HG02678 (cell line): Measurements from ENCODE around the gene AHDC1.
"Not testable (repeated sequence)": the region's sequence is repeated elsewhere in the genome, so short reads cannot be mapped to it uniquely, and the experiment has no call there.

Experiments used
- ATAC-seq: cut with Tn5 transposase; IDR thresholded peaks from one replicate; pipeline ENCODE4 v1.9.1; 2021; ENCODE audit warnings: mild to moderate bottlenecking, moderate library complexity; ENCODE audit not compliant: unreplicated experiment

The AHDC1 gene

GRCh38 chr1:27519331-27520258 is 84.3 kb downstream of the AHDC1 start:
- ATAC-seq: no peak

- ATAC-seq: no peak
These were observed 85.1 kb downstream of the AHDC1 start for GRCh38 chr1:27518808-27519207.

GRCh38 chr1:27517907-27518718 is 85.8 kb downstream of the AHDC1 start:
- no peak for ATAC-seq

- ATAC-seq: no peak
These were observed 86.6 kb downstream of the AHDC1 start for GRCh38 chr1:27517301-27517700.

GRCh38 chr1:27515626-27516025 is 88.3 kb downstream of the AHDC1 start:
- ATAC-seq: no peak

GRCh38 chr1:27513958-27514357 is 90.0 kb downstream of the AHDC1 start:
- ATAC-seq: no peak

- ATAC-seq: no peak
These were observed 90.4 kb downstream of the AHDC1 start for GRCh38 chr1:27513528-27513927.

- no peak for ATAC-seq
These were observed 94.5 kb downstream of the AHDC1 start for GRCh38 chr1:27509127-27510080.

GRCh38 chr1:27507960-27508665 is 95.8 kb downstream of the AHDC1 start:
- no peak for ATAC-seq

- ATAC-seq: no peak
These were observed 97.2 kb downstream of the AHDC1 start for GRCh38 chr1:27506703-27507102.

GRCh38 chr1:27505420-27505680 is 98.6 kb downstream of the AHDC1 start:
- ATAC-seq: no peak

- no peak for ATAC-seq
These were observed 99.1 kb downstream of the AHDC1 start for GRCh38 chr1:27504588-27505419.

GRCh38 chr1:27503844-27504587 is 99.9 kb downstream of the AHDC1 start:
- ATAC-seq: no peak

- no peak for ATAC-seq
These were observed 100.9 kb downstream of the AHDC1 start for GRCh38 chr1:27503033-27503432.

GRCh38 chr1:27501159-27501558 is 102.8 kb downstream of the AHDC1 start:
- ATAC-seq: not testable (repeated sequence)

- ATAC-seq: no peak
These were observed 104.8 kb downstream of the AHDC1 start for GRCh38 chr1:27499142-27499541.

- no peak for ATAC-seq
These were observed 107.3 kb downstream of the AHDC1 start for GRCh38 chr1:27496604-27497155.

- ATAC-seq: no peak
These were observed 111.1 kb downstream of the AHDC1 start for GRCh38 chr1:27492796-27493195.
